Embryonic facial prominence (tissue), 1 donor: Measurements from ENCODE around the gene AOPEP.

ENCODE experiments used
- DNase-seq: peaks from one replicate; pipeline ENCODE4 v3.0.0-alpha.2; 2016; ENCODE audit errors: extremely low spot score

Gene AOPEP

GRCh38 chr9:95133325-95133705 lies 406.8 kb downstream of the AOPEP start:
- no peak for DNase-seq

GRCh38 chr9:95134457-95134881 lies 408.0 kb downstream of the AOPEP start:
- DNase-seq = no peak

GRCh38 chr9:95135756-95136155 lies 409.3 kb downstream of the AOPEP start:
- no peak for DNase-seq
